GM12878 (cell line): ENCODE results near the gene ITGAV.

ENCODE experiments used
- CEBPZ ChIP-seq: fragments of 150-350 bp; IDR thresholded peaks from 2 replicates; pipeline ENCODE4 v1.6.1; 2016; ENCODE audit warnings: low read depth, low read length
- POLR2A ChIP-seq: IDR thresholded peaks from 2 replicates; pipeline ENCODE4 v1.6.1; 2011; ENCODE audit warnings: low read depth, mild to moderate bottlenecking, low read length
- POLR2AphosphoS5 ChIP-seq: IDR thresholded peaks from 2 replicates; pipeline ENCODE4 v1.6.1; 2011; ENCODE audit warnings: mild to moderate bottlenecking, low read length, inconsistent platforms
- SIN3A ChIP-seq: IDR thresholded peaks from 2 replicates; pipeline ENCODE4 v1.6.1; 2012; ENCODE audit warnings: low read depth, low read length, improper control_type of control experiment
- TARDBP ChIP-seq: IDR thresholded peaks from 2 replicates; pipeline ENCODE4 v1.6.1; 2016; ENCODE audit warnings: borderline replicate concordance
- ZNF274 ChIP-seq: IDR thresholded peaks from one replicate; pipeline ENCODE4 v1.8.0; 2011; ENCODE audit not compliant: insufficient read length, insufficient read depth

DNA sequence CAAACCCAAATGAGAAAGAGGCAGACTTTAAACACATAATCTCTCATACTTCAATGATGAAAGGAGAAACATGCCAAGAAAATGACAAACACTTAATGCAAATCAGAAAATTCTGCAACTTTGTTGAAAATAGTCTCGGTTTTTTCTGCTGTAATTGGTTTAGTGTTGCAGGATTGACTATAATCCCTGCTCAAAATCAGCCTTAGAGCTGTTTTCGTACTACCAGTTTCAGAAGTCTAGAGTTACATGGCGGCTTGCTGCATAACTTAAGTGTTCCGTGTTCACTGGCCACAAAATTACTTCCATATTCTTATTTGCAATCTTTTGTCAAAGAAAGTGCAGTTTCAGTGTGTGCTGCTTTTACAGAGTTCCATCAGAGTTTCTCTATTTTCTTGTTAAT lies 48.9 kb upstream of the ITGAV start:
- TF ChIP-seq POLR2A, result no peak
- no peak for TF ChIP-seq SIN3A
- TF ChIP-seq ZNF274, result no peak
- TF ChIP-seq POLR2AphosphoS5, result no peak
- TF ChIP-seq CEBPZ, result no peak
- no peak for TF ChIP-seq TARDBP
